Coronary artery (tissue), 2 donors: Measurements from ENCODE around the gene FSTL4.

Experiments
- DNase-seq: peaks from one replicate; pipeline ENCODE4 v3.0.0-alpha.2; 2017; ENCODE audit warnings: low spot score
- H3K27ac ChIP-seq, 2 donors: fragments of 200-600 bp; sonication (generic); one replicate each; pipeline ENCODE4 v1.5.1; 2016 to 2019
- H3K4me3 ChIP-seq: fragments of 200-600 bp; sonication (generic); 2 replicates; pipeline ENCODE4 v1.5.1; 2016; ENCODE audit warnings: mild to moderate bottlenecking, moderate library complexity
- TF ChIP-seq, protein P1 (sequence below): fragments of 200-600 bp; sonication (generic); IDR thresholded peaks from one replicate; pipeline ENCODE4 v1.5.1; 2019; ENCODE audit warnings: antibody characterized with exemption

The FSTL4 gene

DNA sequence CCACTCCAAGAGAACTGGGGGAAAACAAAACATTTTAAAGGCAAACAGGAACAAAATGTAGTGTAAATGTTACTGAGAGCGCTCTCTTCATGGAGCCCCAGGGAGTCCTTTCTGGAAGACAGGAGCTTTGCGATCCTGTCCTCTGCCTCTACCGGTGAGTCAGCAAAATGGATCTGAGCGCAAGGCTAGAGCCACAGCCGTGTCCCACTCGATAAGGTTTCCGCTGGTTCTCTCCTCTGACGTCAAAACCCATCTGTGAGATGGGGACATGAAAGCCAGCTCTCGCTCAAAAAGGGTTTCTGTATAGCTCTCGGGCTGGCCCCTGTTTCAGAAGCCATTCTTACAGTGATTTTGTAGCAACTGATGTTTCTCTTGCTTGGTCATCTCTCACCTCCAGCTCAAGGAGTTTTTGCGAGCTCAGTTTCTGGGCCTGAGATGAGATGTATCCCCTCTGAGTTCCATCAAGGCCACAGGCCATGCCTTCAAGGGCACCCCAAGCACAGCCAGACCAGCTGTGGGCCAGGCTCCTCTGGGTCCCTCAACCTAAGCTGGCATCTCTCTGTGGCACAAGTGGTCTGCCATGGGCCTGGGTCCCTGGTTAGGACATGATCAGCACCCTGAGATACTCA lies 101.6 kb downstream of the FSTL4 start:
- TF ChIP-seq, protein P1, sequence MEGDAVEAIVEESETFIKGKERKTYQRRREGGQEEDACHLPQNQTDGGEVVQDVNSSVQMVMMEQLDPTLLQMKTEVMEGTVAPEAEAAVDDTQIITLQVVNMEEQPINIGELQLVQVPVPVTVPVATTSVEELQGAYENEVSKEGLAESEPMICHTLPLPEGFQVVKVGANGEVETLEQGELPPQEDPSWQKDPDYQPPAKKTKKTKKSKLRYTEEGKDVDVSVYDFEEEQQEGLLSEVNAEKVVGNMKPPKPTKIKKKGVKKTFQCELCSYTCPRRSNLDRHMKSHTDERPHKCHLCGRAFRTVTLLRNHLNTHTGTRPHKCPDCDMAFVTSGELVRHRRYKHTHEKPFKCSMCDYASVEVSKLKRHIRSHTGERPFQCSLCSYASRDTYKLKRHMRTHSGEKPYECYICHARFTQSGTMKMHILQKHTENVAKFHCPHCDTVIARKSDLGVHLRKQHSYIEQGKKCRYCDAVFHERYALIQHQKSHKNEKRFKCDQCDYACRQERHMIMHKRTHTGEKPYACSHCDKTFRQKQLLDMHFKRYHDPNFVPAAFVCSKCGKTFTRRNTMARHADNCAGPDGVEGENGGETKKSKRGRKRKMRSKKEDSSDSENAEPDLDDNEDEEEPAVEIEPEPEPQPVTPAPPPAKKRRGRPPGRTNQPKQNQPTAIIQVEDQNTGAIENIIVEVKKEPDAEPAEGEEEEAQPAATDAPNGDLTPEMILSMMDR: no peak
- no peak overlapping the region for H3K27ac ChIP-seq
- no peak overlapping the region for H3K4me3 ChIP-seq
- no peak for DNase-seq

DNA sequence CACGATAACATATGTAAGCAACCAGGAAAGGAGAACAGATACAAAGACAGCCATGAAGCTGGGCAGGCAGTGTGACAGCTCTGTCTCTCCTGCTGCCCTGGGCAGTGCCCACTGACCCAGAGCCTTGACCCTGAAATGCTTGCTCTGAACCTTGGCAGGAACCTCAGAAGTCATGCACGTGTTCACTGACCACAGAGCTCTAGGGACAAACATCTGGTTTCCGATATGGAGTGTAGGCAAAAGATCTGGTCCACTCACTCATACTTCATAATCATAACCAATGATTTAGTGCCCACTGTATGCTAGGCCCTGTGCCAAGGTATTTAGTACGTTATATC lies 102.6 kb downstream of the FSTL4 start:
- H3K4me3 ChIP-seq: no peak overlapping the region
- TF ChIP-seq, protein P1: no peak
- no peak overlapping the region for H3K27ac ChIP-seq
- no peak for DNase-seq

- Histone ChIP-seq H3K27ac (no peak overlapping the region), H3K4me3 (no peak overlapping the region)
- TF ChIP-seq, protein P1: no peak
- DNase-seq: no peak
Observed at GRCh38 chr5:133508845-133509741, 103.2 kb downstream of the FSTL4 start.

DNA sequence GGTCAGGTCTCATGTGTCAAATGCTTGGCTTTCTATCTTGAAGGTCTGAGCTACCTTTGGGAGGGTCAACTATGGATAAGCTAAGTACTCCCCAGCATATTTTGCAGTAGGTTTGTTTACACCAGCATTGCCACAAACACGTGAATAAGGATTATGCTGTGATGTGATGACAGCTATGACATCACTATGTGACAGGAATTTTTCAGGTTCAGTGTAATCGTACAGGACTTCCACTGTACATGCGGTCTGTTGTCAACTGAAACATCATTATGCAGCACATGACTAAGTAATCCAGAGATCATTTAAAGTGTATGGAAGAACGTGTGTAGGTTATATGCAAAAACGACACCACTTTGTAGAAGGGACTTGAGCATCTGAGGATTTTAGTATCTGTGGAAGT lies 104.0 kb downstream of the FSTL4 start:
- Histone ChIP-seq H3K4me3 (no peak overlapping the region), H3K27ac (no peak overlapping the region)
- no peak for DNase-seq
- TF ChIP-seq, protein P1: no peak

GRCh38 chr5:133506181-133506580 lies 106.2 kb downstream of the FSTL4 start:
- Histone ChIP-seq H3K27ac (no peak overlapping the region), H3K4me3 (no peak overlapping the region)
- TF ChIP-seq, protein P1: no peak
- DNase-seq: no peak

GRCh38 chr5:133503511-133503910 lies 108.8 kb downstream of the FSTL4 start:
- TF ChIP-seq, protein P1: no peak

DNA sequence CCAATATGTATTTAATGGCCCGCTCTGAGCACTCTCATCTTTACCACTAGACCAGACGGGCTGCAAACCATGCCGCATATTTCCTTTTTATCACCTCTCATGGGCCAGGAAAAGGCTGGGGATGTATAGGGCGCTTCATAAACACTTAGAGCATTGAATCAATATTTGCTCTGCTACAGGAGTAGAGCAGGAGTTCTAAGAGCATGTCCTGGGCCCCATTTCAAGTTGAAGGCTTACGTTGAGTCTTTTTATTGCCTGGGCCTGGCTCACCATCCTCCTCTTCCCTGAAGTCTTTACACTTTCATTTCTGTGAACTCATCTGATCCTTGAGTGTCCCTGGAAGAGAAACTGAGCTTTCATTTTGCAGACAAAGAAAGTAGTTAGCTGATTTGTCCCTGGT lies 112.4 kb downstream of the FSTL4 start:
- Histone ChIP-seq H3K4me3 (no peak overlapping the region), H3K27ac (no peak overlapping the region)
- DNase-seq: no peak
- TF ChIP-seq, protein P1: no peak

More at GRCh38 chr5:133503511-133503910, 108.8 kb downstream of the FSTL4 start:
- Histone ChIP-seq H3K27ac (no peak overlapping the region), H3K4me3 (no peak overlapping the region)
- DNase-seq: no peak
